Liver (tissue), 9 donors: Measurements from ENCODE around the gene ZNF320. TPM values are rescaled to one million over a fixed set of nuclear protein-coding genes. Genes with fewer than 3 reads are reported as not detected.
A peak's percentile ranks its signal among the peaks of the same experiment; 100 is the strongest.
"Not testable (repeated sequence)": the region's sequence is repeated elsewhere in the genome, so short reads cannot be mapped to it uniquely, and the experiment has no call there.

ENCODE experiments used
- DNase-seq: peaks from one replicate; pipeline ENCODE4 v3.0.0-alpha.2; 2017; ENCODE audit warnings: low spot score
- H3K27ac ChIP-seq, 2 donors: one replicate each; pipeline ENCODE4 v1.7.0; 2013; ENCODE audit warnings: inconsistent platforms in 2 of 2, low read length in 2 of 2, control low read depth in 1 of 2, low read depth in 1 of 2, mild to moderate bottlenecking in 1 of 2
- H3K27me3 ChIP-seq, 4 donors: one replicate each; pipeline versions ENCODE4 v1.6.1 to v1.7.0; 2013; ENCODE audit warnings: low read length in 3 of 4, inconsistent platforms in 1 of 4, mild to moderate bottlenecking in 1 of 4, moderate library complexity in 1 of 4; ENCODE audit not compliant: control insufficient read depth in 4 of 4, insufficient read depth in 4 of 4
- H3K36me3 ChIP-seq, 4 donors: one replicate each; pipeline versions ENCODE4 v1.6.1 to v1.7.0; 2013; ENCODE audit warnings: low read length in 3 of 4, mild to moderate bottlenecking in 3 of 4, low read depth in 1 of 4, moderate library complexity in 1 of 4; ENCODE audit not compliant: control insufficient read depth in 4 of 4, insufficient read depth in 3 of 4
- H3K4me1 ChIP-seq, 4 donors: one replicate each; pipeline versions ENCODE4 v1.6.1 to v1.7.0; 2013; ENCODE audit warnings: low read length in 3 of 4, mild to moderate bottlenecking in 3 of 4, moderate library complexity in 1 of 4; ENCODE audit not compliant: control insufficient read depth in 4 of 4, insufficient read depth in 4 of 4
- H3K4me3 ChIP-seq, 3 donors: one replicate each; pipeline versions ENCODE4 v1.6.1 to v1.7.0; 2013; ENCODE audit warnings: low read length in 3 of 3, control low read depth in 1 of 3, low read depth in 1 of 3, mild to moderate bottlenecking in 1 of 3
- H3K9ac ChIP-seq, 2 donors: one replicate each; pipeline ENCODE4 v1.7.0; 2013; ENCODE audit warnings: low read length in 2 of 2, mild to moderate bottlenecking in 2 of 2, moderate library complexity in 2 of 2, control low read depth in 1 of 2, low read depth in 1 of 2
- H3K9me3 ChIP-seq, 4 donors: one replicate each; pipeline versions ENCODE4 v1.6.1 to v1.7.0; 2013; ENCODE audit warnings: low read length in 3 of 4; ENCODE audit not compliant: control insufficient read depth in 4 of 4
- EGR1 ChIP-seq, 2 donors: IDR thresholded peaks; 2 replicates each; pipeline ENCODE4 v1.6.1; 2016 to 2018; ENCODE audit warnings: antibody characterized with exemption in 2 of 2, low read depth in 2 of 2
- FOXA1 ChIP-seq: IDR thresholded peaks from 2 replicates; pipeline ENCODE4 v1.6.1; 2016; ENCODE audit warnings: antibody characterized with exemption
- FOXA2 ChIP-seq: IDR thresholded peaks from 2 replicates; pipeline ENCODE4 v1.6.1; 2016; ENCODE audit warnings: antibody characterized with exemption
- GABPA ChIP-seq, 2 donors: IDR thresholded peaks in 1 of 2; conservative IDR thresholded peaks in 1 of 2; 2 replicates each; pipeline ENCODE4 v1.6.1; 2016; ENCODE audit warnings: antibody characterized with exemption in 2 of 2, mild to moderate bottlenecking in 1 of 2, moderate library complexity in 1 of 2
- JUND ChIP-seq, 2 donors: IDR thresholded peaks; 2 replicates each; pipeline ENCODE4 v1.6.1; 2016; ENCODE audit warnings: antibody characterized with exemption in 2 of 2
- NR2F2 ChIP-seq: IDR thresholded peaks from 2 replicates; pipeline ENCODE4 v1.6.1; 2016; ENCODE audit warnings: antibody characterized with exemption
- RXRA ChIP-seq, 2 donors: IDR thresholded peaks; 2 replicates each; pipeline ENCODE4 v1.6.1; 2017 to 2018; ENCODE audit warnings: antibody characterized with exemption in 2 of 2, mild to moderate bottlenecking in 1 of 2
- SP1 ChIP-seq: IDR thresholded peaks from 2 replicates; pipeline ENCODE4 v1.6.1; 2018; ENCODE audit warnings: antibody characterized with exemption, mild to moderate bottlenecking
- TAF1 ChIP-seq: conservative IDR thresholded peaks from 2 replicates; pipeline ENCODE4 v1.6.1; 2016; ENCODE audit warnings: antibody characterized with exemption, mild to moderate bottlenecking
- WGBS: extraction: QIAGEN DNeasy Blood & Tissue Kit; methylation state at CpG from one replicate; pipeline ENCODE4 v1.1.7; 2013; 5-methylcytosine and 5-hydroxymethylcytosine counted together
- polyA plus RNA-seq, 2 donors: library from polyadenylated mRNA; stranded (reverse) in 1 of 2; unstranded in 1 of 2; fragments of 200-250 nt in 1 of 2; fragments of >200 nt in 1 of 2; fragmentation: Nextera tagmentation in 1 of 2; extraction: Ambion mirVana in 1 of 2; gene quantifications; one replicate each; pipeline versions ENCODE4 v1.2.1 to v1.2.3, GENCODE V29; 2013 to 2015
- total RNA-seq, 2 donors: library from RNA; depleted of rRNA; stranded (reverse); fragments of >200 nt; gene quantifications; one replicate each; pipeline ENCODE4 v1.2.3, GENCODE V29; 2014
- TF ChIP-seq, protein P1 (sequence below): IDR thresholded peaks from 2 replicates; pipeline ENCODE4 v1.6.1; 2016; ENCODE audit warnings: antibody characterized with exemption
- TF ChIP-seq, protein P2 (sequence below): IDR thresholded peaks from 2 replicates; pipeline ENCODE4 v1.6.1; 2016; ENCODE audit warnings: antibody characterized with exemption
- TF ChIP-seq, protein P3 (sequence below): IDR thresholded peaks from 2 replicates; pipeline ENCODE4 v1.6.1; 2016; ENCODE audit warnings: antibody characterized with exemption
- TF ChIP-seq, protein P4 (sequence below): IDR thresholded peaks from 2 replicates; pipeline ENCODE4 v1.6.1; 2016; ENCODE audit warnings: antibody characterized with exemption, mild to moderate bottlenecking
- donor health status: healthy.
- donor health status: healthy.
- donor health status: healthy.
- donor health status: healthy.
- donor health status: healthy.

ZNF320 gene
- total and polyA plus RNA-seq, 4 donors = 0.65 to 4.6 (median 1.8) TPM

DNA sequence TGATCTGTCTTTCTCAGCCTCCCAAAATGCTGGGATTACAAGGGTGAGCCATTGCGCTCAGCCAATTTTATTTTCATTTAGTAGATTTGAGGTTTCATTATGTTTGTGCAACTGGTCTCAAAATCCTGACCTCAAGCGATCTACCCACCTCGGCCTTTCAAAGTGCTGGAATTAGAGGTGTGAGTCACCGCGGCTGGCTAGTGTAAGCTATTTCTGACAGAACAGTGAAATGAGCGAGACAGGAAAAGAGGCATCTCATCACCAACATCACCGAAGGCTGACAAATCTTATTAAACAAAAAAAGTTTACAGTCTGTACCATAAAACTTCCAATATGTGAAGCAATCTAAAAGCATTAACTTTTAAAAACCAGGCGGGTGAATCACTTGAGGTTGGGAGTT is 38.0 kb upstream of the ZNF320 start:
- Histone ChIP-seq H3K36me3 (no peaks in the 10 kb centered on the region), H3K27ac (no peak overlapping the region), H3K4me1 (no peaks in the 10 kb centered on the region), H3K27me3 (no peaks in the 10 kb centered on the region), H3K9me3 (peaks cover 0 to 22% (median 2%) of the 10 kb centered on the region in 4 donors), H3K9ac (no peak overlapping the region), H3K4me3 (peak overlapping the region in 1 of 3 donors; percentile 11)
- no peak for DNase-seq
- TF ChIP-seq, protein P1, sequence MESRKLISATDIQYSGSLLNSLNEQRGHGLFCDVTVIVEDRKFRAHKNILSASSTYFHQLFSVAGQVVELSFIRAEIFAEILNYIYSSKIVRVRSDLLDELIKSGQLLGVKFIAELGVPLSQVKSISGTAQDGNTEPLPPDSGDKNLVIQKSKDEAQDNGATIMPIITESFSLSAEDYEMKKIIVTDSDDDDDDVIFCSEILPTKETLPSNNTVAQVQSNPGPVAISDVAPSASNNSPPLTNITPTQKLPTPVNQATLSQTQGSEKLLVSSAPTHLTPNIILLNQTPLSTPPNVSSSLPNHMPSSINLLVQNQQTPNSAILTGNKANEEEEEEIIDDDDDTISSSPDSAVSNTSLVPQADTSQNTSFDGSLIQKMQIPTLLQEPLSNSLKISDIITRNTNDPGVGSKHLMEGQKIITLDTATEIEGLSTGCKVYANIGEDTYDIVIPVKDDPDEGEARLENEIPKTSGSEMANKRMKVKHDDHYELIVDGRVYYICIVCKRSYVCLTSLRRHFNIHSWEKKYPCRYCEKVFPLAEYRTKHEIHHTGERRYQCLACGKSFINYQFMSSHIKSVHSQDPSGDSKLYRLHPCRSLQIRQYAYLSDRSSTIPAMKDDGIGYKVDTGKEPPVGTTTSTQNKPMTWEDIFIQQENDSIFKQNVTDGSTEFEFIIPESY = no peak
- TF ChIP-seq, protein P2, sequence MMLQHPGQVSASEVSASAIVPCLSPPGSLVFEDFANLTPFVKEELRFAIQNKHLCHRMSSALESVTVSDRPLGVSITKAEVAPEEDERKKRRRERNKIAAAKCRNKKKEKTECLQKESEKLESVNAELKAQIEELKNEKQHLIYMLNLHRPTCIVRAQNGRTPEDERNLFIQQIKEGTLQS = no peak
- TF ChIP-seq, protein P3, sequence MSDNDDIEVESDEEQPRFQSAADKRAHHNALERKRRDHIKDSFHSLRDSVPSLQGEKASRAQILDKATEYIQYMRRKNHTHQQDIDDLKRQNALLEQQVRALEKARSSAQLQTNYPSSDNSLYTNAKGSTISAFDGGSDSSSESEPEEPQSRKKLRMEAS = no peak
- no peak for TF ChIP-seq FOXA2
- no peak for TF ChIP-seq JUND (IDR thresholded peaks at IDR 0.05)
- TF ChIP-seq EGR1 (IDR thresholded peaks at IDR 0.05; ENCODE audit: low read depth in 2 of 2) = no peak
- TF ChIP-seq SP1 = no peak
- no peak for TF ChIP-seq GABPA (IDR thresholded peaks at IDR 0.05 in 1 of 2, conservative IDR thresholded peaks at IDR 0.05 in 1 of 2)
- TF ChIP-seq RXRA (IDR thresholded peaks at IDR 0.05) = no peak
- TF ChIP-seq NR2F2 = no peak
- no peak for TF ChIP-seq TAF1
- TF ChIP-seq, protein P4, sequence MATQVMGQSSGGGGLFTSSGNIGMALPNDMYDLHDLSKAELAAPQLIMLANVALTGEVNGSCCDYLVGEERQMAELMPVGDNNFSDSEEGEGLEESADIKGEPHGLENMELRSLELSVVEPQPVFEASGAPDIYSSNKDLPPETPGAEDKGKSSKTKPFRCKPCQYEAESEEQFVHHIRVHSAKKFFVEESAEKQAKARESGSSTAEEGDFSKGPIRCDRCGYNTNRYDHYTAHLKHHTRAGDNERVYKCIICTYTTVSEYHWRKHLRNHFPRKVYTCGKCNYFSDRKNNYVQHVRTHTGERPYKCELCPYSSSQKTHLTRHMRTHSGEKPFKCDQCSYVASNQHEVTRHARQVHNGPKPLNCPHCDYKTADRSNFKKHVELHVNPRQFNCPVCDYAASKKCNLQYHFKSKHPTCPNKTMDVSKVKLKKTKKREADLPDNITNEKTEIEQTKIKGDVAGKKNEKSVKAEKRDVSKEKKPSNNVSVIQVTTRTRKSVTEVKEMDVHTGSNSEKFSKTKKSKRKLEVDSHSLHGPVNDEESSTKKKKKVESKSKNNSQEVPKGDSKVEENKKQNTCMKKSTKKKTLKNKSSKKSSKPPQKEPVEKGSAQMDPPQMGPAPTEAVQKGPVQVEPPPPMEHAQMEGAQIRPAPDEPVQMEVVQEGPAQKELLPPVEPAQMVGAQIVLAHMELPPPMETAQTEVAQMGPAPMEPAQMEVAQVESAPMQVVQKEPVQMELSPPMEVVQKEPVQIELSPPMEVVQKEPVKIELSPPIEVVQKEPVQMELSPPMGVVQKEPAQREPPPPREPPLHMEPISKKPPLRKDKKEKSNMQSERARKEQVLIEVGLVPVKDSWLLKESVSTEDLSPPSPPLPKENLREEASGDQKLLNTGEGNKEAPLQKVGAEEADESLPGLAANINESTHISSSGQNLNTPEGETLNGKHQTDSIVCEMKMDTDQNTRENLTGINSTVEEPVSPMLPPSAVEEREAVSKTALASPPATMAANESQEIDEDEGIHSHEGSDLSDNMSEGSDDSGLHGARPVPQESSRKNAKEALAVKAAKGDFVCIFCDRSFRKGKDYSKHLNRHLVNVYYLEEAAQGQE = no peak
- TF ChIP-seq FOXA1 = no peak
- WGBS = 83% methylated on average over 8 of the region's 8 CpGs

DNA sequence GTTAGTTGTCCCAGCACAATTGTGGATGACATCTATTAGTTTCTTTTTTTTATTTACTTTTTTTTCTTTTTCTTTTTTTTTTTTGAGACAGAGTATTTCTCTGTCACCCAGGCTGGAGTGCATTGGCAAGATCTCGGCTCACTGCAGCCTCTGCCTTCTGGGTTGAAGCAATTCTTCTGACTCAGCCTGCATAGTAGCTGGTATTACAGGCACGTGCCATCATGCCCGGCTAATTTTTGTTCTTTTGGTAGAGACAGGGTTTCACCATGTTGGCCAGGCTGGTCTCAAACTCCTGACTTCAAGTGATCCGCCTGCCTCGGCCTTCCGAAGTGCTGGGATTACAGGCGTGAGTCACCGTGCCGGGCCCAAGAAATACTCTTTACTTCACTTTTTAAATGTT is 27.2 kb upstream of the ZNF320 start:
- H3K9ac ChIP-seq, H3K27me3 ChIP-seq, H3K4me1 ChIP-seq, H3K27ac ChIP-seq, H3K9me3 ChIP-seq, H3K4me3 ChIP-seq, DNase-seq, H3K36me3 ChIP-seq: not testable (repeated sequence)
- WGBS = 96% methylated on average over 9 of the region's 9 CpGs
